Measurements from ENCODE around the gene ZNF892.
"Not testable (repeated sequence)": the region's sequence is repeated elsewhere in the genome, so short reads cannot be mapped to it uniquely, and the experiment has no call there.

Gene ZNF892

GRCh38 chr2:95234816-95235215 lies 27.5 kb downstream of the ZNF892 start:
- in situ Hi-C loops (cut with MboI; ENCODE audit: low sequenced_read_pairs, unreplicated experiment) = no loop called here
- DNase-seq (ENCODE audit: low spot score) = no peak
- no peak for TF ChIP-seq CTCF (IDR thresholded peaks at IDR 0.05; ENCODE audit: borderline replicate concordance, control extremely low read depth, extremely low read depth, insufficient read depth, missing control alignments)

DNA sequence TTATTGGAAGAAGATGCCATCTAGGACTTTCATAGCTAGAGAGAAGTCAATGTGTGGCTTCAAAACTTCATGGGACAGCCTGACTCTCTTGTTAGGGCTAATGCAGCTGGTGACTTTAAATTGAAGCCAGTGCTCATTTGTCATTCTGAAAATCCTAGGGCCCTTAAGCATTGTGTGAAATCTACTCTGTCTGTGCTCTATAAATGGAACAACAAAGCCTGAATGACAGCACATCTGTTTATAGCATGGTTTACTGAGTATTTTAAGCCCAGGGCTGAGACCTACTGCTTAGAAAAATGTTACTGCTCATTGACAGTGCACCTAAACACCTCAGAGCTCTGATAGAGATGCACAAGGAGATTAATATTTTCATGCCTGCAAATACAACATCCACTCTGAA lies 30.8 kb downstream of the ZNF892 start:
- no peak for TF ChIP-seq CTCF (IDR thresholded peaks at IDR 0.05; ENCODE audit: borderline replicate concordance, control extremely low read depth, extremely low read depth, insufficient read depth, missing control alignments)
- DNase-seq (ENCODE audit: low spot score) = no peak
- in situ Hi-C loops (cut with MboI; ENCODE audit: low sequenced_read_pairs, unreplicated experiment) = no loop called here

- no peak for TF ChIP-seq CTCF (IDR thresholded peaks at IDR 0.05; ENCODE audit: borderline replicate concordance, control extremely low read depth, extremely low read depth, insufficient read depth, missing control alignments)
- in situ Hi-C loops (cut with MboI; ENCODE audit: low sequenced_read_pairs, unreplicated experiment) = no loop called here
- DNase-seq (ENCODE audit: low spot score) = no peak
Observed at GRCh38 chr2:95240091-95240490, 32.8 kb downstream of the ZNF892 start.

- no peak for DNase-seq (ENCODE audit: low spot score)
- no peak for TF ChIP-seq CTCF (IDR thresholded peaks at IDR 0.05; ENCODE audit: borderline replicate concordance, control extremely low read depth, extremely low read depth, insufficient read depth, missing control alignments)
- in situ Hi-C loops (cut with MboI; ENCODE audit: low sequenced_read_pairs, unreplicated experiment) = no loop called here
Observed at GRCh38 chr2:95240556-95240955, 33.2 kb downstream of the ZNF892 start.

DNA sequence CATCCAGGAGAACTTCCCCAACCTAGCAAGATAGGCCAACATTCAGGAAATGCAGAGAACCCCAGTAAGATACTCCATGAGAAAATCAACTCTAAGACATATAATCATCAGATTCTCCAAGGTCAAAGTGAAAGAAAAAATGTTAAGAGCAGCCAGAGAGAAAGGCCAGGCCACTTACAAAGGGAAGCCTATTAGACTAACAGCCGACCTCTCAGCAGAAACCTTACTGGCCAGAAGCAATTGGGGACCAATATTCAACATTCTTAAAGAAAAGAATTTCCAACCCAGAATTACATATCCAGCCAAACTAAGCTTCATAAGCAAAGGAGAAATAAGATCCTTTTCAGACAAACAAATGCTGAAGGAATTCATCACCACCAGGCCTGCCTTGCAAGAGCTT lies 34.8 kb downstream of the ZNF892 start:
- in situ Hi-C loops (cut with MboI; ENCODE audit: low sequenced_read_pairs, unreplicated experiment) = not testable (repeated sequence)

More for the DNA sequence above, 34.8 kb downstream of the ZNF892 start:
- DNase-seq (ENCODE audit: low spot score) = not testable (repeated sequence)

Data from GM13976 (cell line).